CD4-positive, alpha-beta memory T cell (primary cell): ENCODE measurements around the gene GET4. TPM values are rescaled to one million over a fixed set of nuclear protein-coding genes. Genes with fewer than 3 reads are reported as not detected.

Experiments
- CTCF ChIA-PET: fragments of 350-600 bp; sonication (Branson Sonifier 250); formaldehyde crosslinking; loops from one replicate; lab custom pipeline; 2021; ENCODE audit warnings: inconsistent platforms; ENCODE audit not compliant: partially characterized antibody; lab: Charles Lee
- POLR2A ChIA-PET: fragments of 350-600 bp; sonication (Branson Sonifier 250); formaldehyde crosslinking; loops from one replicate; lab custom pipeline; 2021; ENCODE audit not compliant: partially characterized antibody; lab: Charles Lee
- DNase-seq, 5 donors: peaks; one replicate each; pipeline versions ENCODE4 v3.0.0 to v3.0.0-alpha.2; 2020 to 2022; ENCODE audit warnings: mixed read lengths in 1 of 5
- H3K27ac ChIP-seq: one replicate; pipeline ENCODE4 v1.7.0; 2013; ENCODE audit warnings: low read depth, low read length
- H3K27me3 ChIP-seq: 2 replicates; pipeline ENCODE4 v1.7.0; 2013; ENCODE audit warnings: mild to moderate bottlenecking, low read length, moderate library complexity; ENCODE audit not compliant: insufficient read depth
- H3K36me3 ChIP-seq: 2 replicates; pipeline ENCODE4 v1.7.0; 2013; ENCODE audit warnings: mild to moderate bottlenecking, low read length, moderate library complexity; ENCODE audit not compliant: insufficient read depth
- H3K4me1 ChIP-seq: 2 replicates; pipeline ENCODE4 v1.7.0; 2013; ENCODE audit warnings: mild to moderate bottlenecking, low read length, moderate library complexity; ENCODE audit not compliant: insufficient read depth
- H3K4me3 ChIP-seq, 2 donors: one replicate each; pipeline ENCODE4 v1.7.0; 2013; ENCODE audit warnings: low read length in 2 of 2, mild to moderate bottlenecking in 1 of 2
- H3K9me3 ChIP-seq, 2 donors: one replicate each; pipeline ENCODE4 v1.7.0; 2013; ENCODE audit warnings: low read length in 2 of 2, control low read depth in 1 of 2; ENCODE audit not compliant: control insufficient read depth in 1 of 2
- H3K27ac Mint-ChIP-seq, 7 donors: one replicate each; pipeline ENCODE4 v1.8.0; 2020 to 2021; ENCODE audit warnings: mixed read lengths in 7 of 7, mild to moderate bottlenecking in 6 of 7, inconsistent platforms in 3 of 7, moderate library complexity in 3 of 7
- H3K27me3 Mint-ChIP-seq, 2 donors: one replicate each; pipeline ENCODE4 v1.8.0; 2020 to 2021; ENCODE audit warnings: mixed read lengths in 2 of 2
- H3K36me3 Mint-ChIP-seq, 2 donors: one replicate each; pipeline ENCODE4 v1.8.0; 2020 to 2021; ENCODE audit warnings: mixed read lengths in 2 of 2, inconsistent platforms in 1 of 2, mild to moderate bottlenecking in 1 of 2
- H3K4me1 Mint-ChIP-seq, 4 donors: one replicate each; pipeline ENCODE4 v1.8.0; 2020 to 2021; ENCODE audit warnings: mixed read lengths in 4 of 4, mild to moderate bottlenecking in 1 of 4
- H3K4me3 Mint-ChIP-seq, 8 donors: one replicate each; pipeline ENCODE4 v1.8.0; 2020 to 2021; ENCODE audit warnings: mixed read lengths in 8 of 8, mild to moderate bottlenecking in 7 of 8, moderate library complexity in 6 of 8, inconsistent platforms in 3 of 8
- H3K9me3 Mint-ChIP-seq, 8 donors: one replicate each; pipeline ENCODE4 v1.8.0; 2020 to 2021; ENCODE audit warnings: mixed read lengths in 8 of 8, mild to moderate bottlenecking in 5 of 8, inconsistent platforms in 3 of 8, moderate library complexity in 1 of 8
- intact Hi-C: fragments of 100-400 bp; cut with micrococcal nuclease; formaldehyde crosslinking; loops from one replicate; pipeline ENCODE4 v1.15.1; 2023
- polyA plus RNA-seq, 2 donors: library from polyadenylated mRNA; unstranded; fragments of 300-500 nt; fragmentation: Illumina TruSeq; gene quantifications; one replicate each; pipeline ENCODE4 v1.2.3, GENCODE V29; 2021
- total RNA-seq, 2 experiments: library from RNA; stranded (reverse); gene quantifications; one replicate each; pipeline ENCODE4 v1.2.3, GENCODE V29; 2021

GET4 gene
- total and polyA plus RNA-seq, 4 experiments from 2014 or later: 22.0 to 51.6 (median 38.1) TPM

DNA sequence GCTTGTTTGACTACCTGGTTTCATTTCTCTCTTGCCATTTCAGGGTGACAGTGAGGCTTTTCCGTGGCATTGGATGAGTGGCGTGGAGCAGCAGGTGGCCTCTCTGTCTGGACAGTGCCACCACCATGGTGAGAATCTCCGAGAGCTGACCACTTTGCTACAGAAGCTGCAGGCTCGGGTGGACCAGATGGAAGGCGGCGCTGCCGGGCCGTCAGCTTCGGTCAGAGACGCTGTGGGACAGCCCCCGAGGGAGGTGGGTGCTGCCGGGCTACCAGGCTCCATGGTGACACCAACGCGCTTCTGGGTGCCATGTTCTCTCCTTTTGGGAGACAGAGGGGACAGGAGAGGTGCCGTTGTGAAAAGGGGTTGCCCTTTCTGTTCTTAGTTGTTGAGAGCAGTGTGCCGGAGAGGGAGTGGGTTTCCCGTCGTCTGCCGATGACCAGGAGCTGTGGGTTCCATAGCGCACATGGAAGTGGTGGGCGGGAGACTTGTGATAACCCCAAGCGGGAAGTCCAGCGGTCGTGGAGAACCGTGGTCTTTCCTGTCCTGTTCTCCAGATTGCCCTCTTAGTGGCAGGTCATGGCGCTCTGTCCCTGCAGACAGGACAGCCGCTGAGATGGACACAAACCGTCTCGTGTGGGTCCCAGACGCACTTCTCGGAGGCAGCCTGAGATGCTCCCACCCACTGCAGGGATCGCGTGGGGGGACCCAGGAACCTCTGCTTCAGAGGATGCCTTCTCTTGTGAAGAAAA is 22.8 kb upstream of the GET4 start:
- CTCF ChIA-PET: no interaction called here

DNA sequence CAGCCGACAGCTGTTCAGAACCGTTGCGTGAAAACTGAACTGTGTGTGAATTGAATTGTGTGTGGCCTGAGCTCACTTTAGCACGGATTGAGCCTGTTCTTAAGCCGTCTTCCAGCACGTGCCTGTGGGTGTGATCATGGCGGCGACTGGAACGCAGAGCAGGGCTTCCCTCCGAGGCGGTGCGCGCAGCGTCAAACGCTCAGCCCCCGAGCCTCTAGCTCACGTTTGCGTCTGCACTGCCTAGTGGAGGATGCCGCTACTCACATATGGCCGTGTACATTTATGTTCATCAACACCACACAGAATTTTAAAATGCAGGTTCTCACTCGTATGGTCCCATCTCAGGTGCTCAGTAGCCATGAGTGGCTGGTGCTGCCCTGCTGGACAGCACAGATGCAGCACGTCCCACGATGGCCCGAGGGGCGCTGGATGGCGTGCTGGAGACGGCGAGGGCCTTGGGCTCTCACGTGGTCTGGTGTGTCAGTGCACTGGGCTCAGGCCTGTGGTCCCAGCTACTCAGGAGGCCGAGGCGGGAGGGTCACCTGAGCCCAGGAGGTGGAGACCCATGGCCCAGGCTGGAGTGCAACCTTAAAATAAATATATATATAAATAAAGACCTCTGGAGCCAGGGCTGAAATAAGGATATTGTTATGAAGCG is 22.1 kb upstream of the GET4 start:
- H3K4me1 Mint-ChIP-seq: no peaks in the 10 kb centered on the region
- intact Hi-C loops: no loop called here
- H3K27me3 Mint-ChIP-seq: no peaks in the 10 kb centered on the region
- peaks cover 56% of the 10 kb centered on the region for H3K36me3 ChIP-seq
- no peak overlapping the region for H3K4me3 Mint-ChIP-seq
- no peak for DNase-seq
- POLR2A ChIA-PET: no interaction called here
- no peaks in the 10 kb centered on the region for H3K27me3 ChIP-seq
- H3K9me3 ChIP-seq: no peaks in the 10 kb centered on the region
- H3K4me1 ChIP-seq: no peaks in the 10 kb centered on the region
- H3K27ac ChIP-seq: no peak overlapping the region
- H3K4me3 ChIP-seq: no peak overlapping the region
- H3K9me3 Mint-ChIP-seq: peaks cover 0 to 4% (median 0%) of the 10 kb centered on the region in 8 donors
- CTCF ChIA-PET: no interaction called here
- peaks cover 46 to 70% of the 10 kb centered on the region in 2 donors for H3K36me3 Mint-ChIP-seq
- H3K27ac Mint-ChIP-seq: no peak overlapping the region

More for the DNA sequence above, 22.8 kb upstream of the GET4 start:
- Histone ChIP-seq H3K36me3 (peaks cover 56% of the 10 kb centered on the region), H3K9me3 (no peaks in the 10 kb centered on the region), H3K4me1 (no peaks in the 10 kb centered on the region), H3K27ac (no peak overlapping the region), H3K27me3 (no peaks in the 10 kb centered on the region), H3K4me3 (no peak overlapping the region)
- Mint-ChIP-seq H3K4me1 (no peaks in the 10 kb centered on the region), H3K36me3 (peaks cover 47 to 70% of the 10 kb centered on the region in 2 donors), H3K4me3 (no peak overlapping the region), H3K27ac (no peak overlapping the region), H3K9me3 (peaks cover 0 to 4% (median 0%) of the 10 kb centered on the region in 8 donors), H3K27me3 (no peaks in the 10 kb centered on the region)
- POLR2A ChIA-PET: no interaction called here
- intact Hi-C loops: no loop called here
- DNase-seq: no peak

DNA sequence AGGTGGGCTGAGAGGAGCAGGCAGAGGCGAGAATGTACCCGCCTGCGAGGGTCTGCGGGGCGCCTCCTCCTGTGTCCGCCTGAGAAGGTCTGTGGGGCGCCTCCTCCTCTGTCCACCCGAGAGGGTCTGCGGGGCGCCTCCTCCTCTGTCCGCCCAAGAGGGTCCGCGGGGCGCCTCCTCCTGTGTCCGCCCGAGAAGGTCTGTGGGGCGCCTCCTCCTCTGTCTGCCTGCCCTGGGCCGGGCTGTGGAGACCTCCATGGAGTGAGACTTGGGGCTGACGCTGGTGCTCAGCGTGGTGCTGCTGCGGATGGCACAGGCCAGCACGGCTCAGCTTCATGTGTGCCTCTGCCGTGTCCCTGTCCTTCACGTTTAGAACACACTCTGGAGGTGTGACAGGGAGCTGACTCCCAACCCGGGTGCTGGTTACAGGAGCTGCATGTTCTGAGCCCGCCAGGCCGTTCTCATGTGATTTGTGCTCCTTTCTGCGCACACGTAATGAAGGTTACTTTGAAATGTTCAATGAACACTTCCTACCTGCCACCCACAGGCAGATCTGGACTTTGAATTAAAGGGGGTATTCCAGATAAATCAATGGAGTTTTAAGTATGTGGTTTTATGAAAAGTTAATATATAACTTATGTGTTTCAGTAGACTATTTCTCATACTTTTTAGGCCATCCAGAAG is 20.5 kb upstream of the GET4 start:
- H3K9me3 ChIP-seq: no peaks in the 10 kb centered on the region
- H3K27ac ChIP-seq: no peak overlapping the region
- H3K9me3 Mint-ChIP-seq: peaks cover 0 to 4% (median 0%) of the 10 kb centered on the region in 8 donors
- no peak overlapping the region for H3K4me3 ChIP-seq
- H3K36me3 ChIP-seq: peaks cover 63% of the 10 kb centered on the region
- no peak overlapping the region for H3K4me3 Mint-ChIP-seq
- CTCF ChIA-PET: no interaction called here
- no peaks in the 10 kb centered on the region for H3K4me1 ChIP-seq
- no peaks in the 10 kb centered on the region for H3K27me3 ChIP-seq
- no peaks in the 10 kb centered on the region for H3K27me3 Mint-ChIP-seq
- H3K36me3 Mint-ChIP-seq: peaks cover 53 to 76% of the 10 kb centered on the region in 2 donors
- H3K27ac Mint-ChIP-seq: no peak overlapping the region
- intact Hi-C loops: no loop called here
- no peak for DNase-seq
- no peaks in the 10 kb centered on the region for H3K4me1 Mint-ChIP-seq
- POLR2A ChIA-PET: no interaction called here

DNA sequence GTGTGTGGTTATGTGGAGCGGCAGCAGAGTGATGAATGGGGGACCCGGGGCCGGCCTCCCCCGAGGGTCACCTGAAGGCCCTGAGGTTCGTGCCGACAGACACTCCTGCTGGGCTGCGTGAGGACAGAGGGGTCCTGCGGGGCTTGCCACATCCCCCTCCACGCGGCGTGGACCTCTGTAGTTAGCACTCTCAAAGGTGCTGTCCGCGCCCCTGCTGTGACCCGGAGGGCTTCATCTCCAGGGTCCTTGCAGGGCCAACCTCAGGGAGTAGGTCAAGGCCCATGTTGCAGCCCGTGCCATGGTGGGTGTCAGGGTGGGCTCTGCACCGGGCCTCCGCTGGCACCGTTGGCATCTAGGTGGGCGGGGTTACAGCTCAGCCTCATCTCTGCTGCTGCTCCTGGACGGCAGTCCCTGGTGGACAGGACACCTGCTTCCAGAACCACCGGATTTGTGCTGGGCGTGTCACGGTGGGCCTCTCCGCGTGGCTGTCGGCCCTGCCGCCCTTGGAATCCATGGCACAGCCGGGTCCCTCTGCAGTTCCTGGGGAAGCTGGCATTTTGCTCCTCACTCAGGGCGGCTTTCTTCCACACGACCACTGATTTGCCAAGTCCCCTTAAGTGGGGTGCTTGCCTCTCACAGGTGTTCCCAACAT is 19.8 kb upstream of the GET4 start:
- intact Hi-C loops: no loop called here
- Mint-ChIP-seq H3K9me3 (peaks cover 0 to 4% (median 0%) of the 10 kb centered on the region in 8 donors), H3K27me3 (no peaks in the 10 kb centered on the region), H3K4me3 (no peak overlapping the region), H3K36me3 (peaks cover 59 to 80% of the 10 kb centered on the region in 2 donors), H3K4me1 (no peaks in the 10 kb centered on the region), H3K27ac (no peak overlapping the region)
- H3K27ac ChIP-seq: no peak overlapping the region
- H3K4me3 ChIP-seq: no peak overlapping the region
- POLR2A ChIA-PET: no interaction called here
- DNase-seq: no peak
- no peaks in the 10 kb centered on the region for H3K4me1 ChIP-seq
- CTCF ChIA-PET: interaction anchor here (1.1 to 1.5 kb wide), 3 partner anchors 13 to 68 kb away, joined by 3 to 4 read pairs (median 3); no protein-coding TSS in a partner anchor
- no peaks in the 10 kb centered on the region for H3K27me3 ChIP-seq
- H3K9me3 ChIP-seq: no peaks in the 10 kb centered on the region
- peaks cover 66% of the 10 kb centered on the region for H3K36me3 ChIP-seq

DNA sequence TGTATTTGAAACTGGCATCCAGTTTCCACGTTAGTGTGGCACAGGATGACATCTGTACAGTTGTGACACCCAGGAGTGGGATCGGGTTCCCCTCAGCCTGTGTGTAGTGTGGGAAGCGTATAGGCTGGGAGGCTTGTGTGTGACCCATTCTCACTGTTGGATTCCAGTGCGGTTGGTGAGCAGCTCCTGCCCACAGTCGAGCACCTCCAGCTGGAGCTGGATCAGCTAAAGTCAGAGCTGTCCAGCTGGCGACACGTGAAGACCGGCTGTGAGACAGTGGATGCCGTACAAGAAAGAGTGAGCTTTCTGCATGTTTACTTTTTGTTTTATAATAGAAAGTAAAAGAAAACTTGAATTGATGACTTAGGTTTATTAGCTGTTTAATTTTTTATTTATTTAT is 18.7 kb upstream of the GET4 start:
- DNase-seq: no peak
- Histone ChIP-seq H3K4me1 (no peaks in the 10 kb centered on the region), H3K27ac (no peak overlapping the region), H3K27me3 (no peaks in the 10 kb centered on the region), H3K4me3 (no peak overlapping the region), H3K9me3 (no peaks in the 10 kb centered on the region), H3K36me3 (peaks cover 63% of the 10 kb centered on the region)
- H3K27me3 Mint-ChIP-seq: no peaks in the 10 kb centered on the region
- H3K27ac Mint-ChIP-seq: no peak overlapping the region
- H3K36me3 Mint-ChIP-seq: peaks cover 60 to 79% of the 10 kb centered on the region in 2 donors
- H3K9me3 Mint-ChIP-seq: no peaks in the 10 kb centered on the region
- ChIA-PET POLR2A (interaction anchor here (0.6 kb wide), 1 partner anchor 28 kb away, joined by 4 read pairs; no protein-coding TSS in a partner anchor), CTCF (interaction anchor here (1.1 to 1.5 kb wide), 3 partner anchors 12 to 69 kb away, joined by 3 to 4 read pairs (median 3); no protein-coding TSS in a partner anchor)
- intact Hi-C loops: no loop called here
- H3K4me1 Mint-ChIP-seq: no peaks in the 10 kb centered on the region
- no peak overlapping the region for H3K4me3 Mint-ChIP-seq

DNA sequence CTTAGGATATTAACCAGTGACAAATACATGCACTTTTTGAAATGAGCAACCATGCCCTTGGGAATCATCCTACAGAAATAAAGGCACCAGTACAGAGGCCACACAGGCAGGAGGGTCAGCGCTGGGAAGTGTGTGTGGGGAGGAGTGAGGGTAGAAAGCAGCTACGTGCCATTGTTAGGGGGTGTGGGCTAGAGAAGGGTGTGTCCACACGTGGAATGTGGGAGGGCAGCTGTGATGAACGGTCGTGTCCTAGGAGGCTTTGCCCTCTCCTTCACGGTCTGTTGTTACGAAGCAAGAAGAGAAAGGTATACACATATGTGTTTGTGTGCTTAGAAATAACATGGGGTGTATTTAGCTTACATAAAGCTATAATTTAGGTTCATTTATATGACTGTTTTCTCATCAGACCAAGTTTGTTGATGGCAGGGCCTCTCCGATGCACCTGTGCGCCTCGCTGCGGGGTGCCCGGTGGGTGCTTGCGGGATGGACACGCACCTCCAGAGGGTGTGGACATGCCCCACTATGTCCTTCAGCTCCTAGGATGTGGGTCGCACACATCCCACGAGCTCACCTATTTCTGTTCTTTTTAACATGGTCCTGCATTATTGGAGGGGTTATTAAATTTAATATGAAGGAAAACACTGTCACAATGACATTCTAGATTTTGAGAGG is 16.9 kb upstream of the GET4 start:
- H3K36me3 ChIP-seq: peaks cover 49% of the 10 kb centered on the region

More for the DNA sequence above, 16.9 kb upstream of the GET4 start:
- Mint-ChIP-seq H3K4me3 (peak overlapping the region in 1 of 8 donors; percentile 27), H3K36me3 (peaks cover 57 to 74% of the 10 kb centered on the region in 2 donors), H3K27ac (peak overlapping the region in 3 of 7 donors; percentile 36 to 60 (median 59)), H3K4me1 (no peaks in the 10 kb centered on the region), H3K9me3 (no peaks in the 10 kb centered on the region), H3K27me3 (no peaks in the 10 kb centered on the region)
- intact Hi-C loops: no loop called here
- H3K9me3 ChIP-seq: no peaks in the 10 kb centered on the region
- ChIA-PET POLR2A (no interaction called here), CTCF (interaction anchor here (0.9 kb wide), 1 partner anchor 11 kb away, joined by 3 read pairs; no protein-coding TSS in a partner anchor)
- H3K4me1 ChIP-seq: no peaks in the 10 kb centered on the region
- H3K4me3 ChIP-seq: no peak overlapping the region
- DNase-seq: no peak
- no peaks in the 10 kb centered on the region for H3K27me3 ChIP-seq
- H3K27ac ChIP-seq: no peak overlapping the region
